Right ventricle myocardium superior (tissue), 1 donor: ENCODE results near the gene CBARP. TPM values are rescaled to one million over a fixed set of nuclear protein-coding genes. Genes with fewer than 3 reads are reported as not detected.

Experiments
- ATAC-seq: fragments of 200-7000 bp; cut with Tn5 transposase; one replicate; pipeline ENCODE4 v1.9.1; 2020; ENCODE audit warnings: mild to moderate bottlenecking; ENCODE audit not compliant: poor library complexity
- DNase-seq: peaks from one replicate; pipeline ENCODE4 v3.0.0-alpha.2; 2020
- intact Hi-C: fragments of 100-400 bp; cut with DNase I; formaldehyde crosslinking; loops from one replicate; pipeline ENCODE4 v1.11.2; 2022
- total RNA-seq: library from RNA; stranded (reverse); fragmentation: NEBNext Ultra II Directional; extraction: Animal tissue kit (Norgen Biotek cat#: 25700); gene quantifications from one replicate; pipeline ENCODE4 v1.2.1, GENCODE V29; 2021
- donor health status: DM: no; HTN: yes; CAD: no; lungs with severe emphysema.

CBARP gene
- total RNA-seq, 1 donor from 2014 or later = 1.1 TPM

- DNase-seq = no peak
- intact Hi-C loops = loop anchor here (2.0 kb wide), 1 partner anchor 24 kb away; no protein-coding TSS in a partner anchor
- ATAC-seq = no peak
Observed at GRCh38 chr19:1268226-1269064, 30.6 kb upstream of the CBARP start.

- intact Hi-C loops = loop anchor here (2.0 kb wide), 1 partner anchor 23 kb away; no protein-coding TSS in a partner anchor
- no peak for ATAC-seq
- no peak for DNase-seq
Observed at GRCh38 chr19:1267477-1268225, 29.8 kb upstream of the CBARP start.

GRCh38 chr19:1266916-1267476 lies 29.2 kb upstream of the CBARP start:
- peak; percentile 40 for ATAC-seq
- peak; percentile 84 for DNase-seq
- intact Hi-C loops = no loop called here

DNA sequence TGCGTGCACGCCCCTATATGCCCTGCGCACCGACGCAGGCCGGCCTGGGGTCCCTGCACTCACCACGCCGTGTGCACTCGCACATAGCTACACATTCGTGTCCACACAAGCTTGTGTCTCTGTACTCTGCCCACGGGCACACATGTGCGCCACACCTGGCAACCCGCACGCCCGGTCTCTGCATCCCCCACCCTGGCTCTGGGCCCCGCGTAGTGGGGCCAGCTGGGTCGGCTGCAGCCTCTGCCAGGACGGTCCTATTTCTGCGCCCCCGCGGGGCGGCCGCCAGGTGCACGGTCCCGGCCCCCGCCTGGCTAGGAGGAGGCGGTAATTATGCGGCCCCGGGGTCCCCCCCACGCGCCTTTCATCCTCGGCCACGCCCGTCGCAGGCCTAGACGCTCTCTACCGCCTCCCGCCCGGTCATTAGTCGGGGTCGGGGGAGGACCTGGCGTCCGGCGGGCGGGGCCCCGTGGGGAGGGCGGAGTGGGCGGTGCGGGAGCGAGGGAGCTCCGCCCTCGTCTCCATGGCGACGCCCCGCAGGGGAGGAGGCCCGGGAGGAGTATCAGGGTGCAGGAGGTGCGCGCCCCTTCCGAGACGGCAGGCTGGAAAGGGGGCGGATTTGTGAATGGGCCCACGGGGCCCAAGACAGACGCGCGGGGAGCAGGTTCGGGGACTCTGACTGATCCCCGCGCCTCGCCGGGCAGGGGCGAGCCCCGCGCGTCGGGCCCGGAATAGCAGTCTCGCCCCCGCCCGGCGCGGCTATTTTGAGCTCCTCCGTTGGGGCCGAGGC lies 28.5 kb upstream of the CBARP start:
- DNase-seq (peak; percentile 93), ATAC-seq (peak; percentile 54)
- intact Hi-C loops = no loop called here

GRCh38 chr19:1265615-1266128 lies 27.9 kb upstream of the CBARP start:
- ATAC-seq (no peak), DNase-seq (peak; percentile 81)
- intact Hi-C loops = no loop called here

GRCh38 chr19:1264801-1265614 lies 27.2 kb upstream of the CBARP start:
- ATAC-seq = no peak
- intact Hi-C loops = no loop called here
- peak; percentile 81 for DNase-seq

- ATAC-seq (no peak), DNase-seq (no peak)
- intact Hi-C loops = no loop called here
Observed at GRCh38 chr19:1263188-1263587, 25.4 kb upstream of the CBARP start.

DNA sequence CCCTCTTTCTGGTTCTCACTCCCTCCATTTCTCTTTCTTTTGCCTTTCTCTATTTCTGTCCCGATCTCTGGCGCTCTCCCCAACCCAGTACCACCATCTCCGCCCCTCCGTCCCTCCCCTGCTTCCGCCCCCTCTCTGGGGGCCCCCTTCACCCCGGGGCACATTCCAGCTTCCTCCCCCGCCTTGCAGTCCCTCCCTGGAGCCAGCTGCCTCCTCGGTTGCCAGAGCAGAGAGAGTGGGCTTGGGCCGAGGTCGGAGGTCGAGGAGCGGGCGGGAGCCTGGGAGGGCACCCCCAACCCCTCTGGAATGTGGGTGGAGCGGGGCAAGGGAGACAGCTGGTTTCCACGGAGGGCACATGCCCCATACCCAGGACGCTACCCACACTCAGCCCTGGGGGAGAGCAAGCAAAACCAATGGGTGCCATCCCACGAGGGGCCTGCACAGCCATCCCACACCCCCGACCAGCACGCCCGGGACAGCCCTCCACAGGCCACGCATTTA lies 24.9 kb upstream of the CBARP start:
- DNase-seq (peak; percentile 39), ATAC-seq (no peak)
- intact Hi-C loops = no loop called here

- intact Hi-C loops = no loop called here
- ATAC-seq = peak; percentile 13
- peak; percentile 82 for DNase-seq
Observed at GRCh38 chr19:1261798-1262622, 24.2 kb upstream of the CBARP start.

GRCh38 chr19:1261538-1261797 lies 23.7 kb upstream of the CBARP start:
- DNase-seq (no peak), ATAC-seq (no peak)
- intact Hi-C loops = no loop called here

DNA sequence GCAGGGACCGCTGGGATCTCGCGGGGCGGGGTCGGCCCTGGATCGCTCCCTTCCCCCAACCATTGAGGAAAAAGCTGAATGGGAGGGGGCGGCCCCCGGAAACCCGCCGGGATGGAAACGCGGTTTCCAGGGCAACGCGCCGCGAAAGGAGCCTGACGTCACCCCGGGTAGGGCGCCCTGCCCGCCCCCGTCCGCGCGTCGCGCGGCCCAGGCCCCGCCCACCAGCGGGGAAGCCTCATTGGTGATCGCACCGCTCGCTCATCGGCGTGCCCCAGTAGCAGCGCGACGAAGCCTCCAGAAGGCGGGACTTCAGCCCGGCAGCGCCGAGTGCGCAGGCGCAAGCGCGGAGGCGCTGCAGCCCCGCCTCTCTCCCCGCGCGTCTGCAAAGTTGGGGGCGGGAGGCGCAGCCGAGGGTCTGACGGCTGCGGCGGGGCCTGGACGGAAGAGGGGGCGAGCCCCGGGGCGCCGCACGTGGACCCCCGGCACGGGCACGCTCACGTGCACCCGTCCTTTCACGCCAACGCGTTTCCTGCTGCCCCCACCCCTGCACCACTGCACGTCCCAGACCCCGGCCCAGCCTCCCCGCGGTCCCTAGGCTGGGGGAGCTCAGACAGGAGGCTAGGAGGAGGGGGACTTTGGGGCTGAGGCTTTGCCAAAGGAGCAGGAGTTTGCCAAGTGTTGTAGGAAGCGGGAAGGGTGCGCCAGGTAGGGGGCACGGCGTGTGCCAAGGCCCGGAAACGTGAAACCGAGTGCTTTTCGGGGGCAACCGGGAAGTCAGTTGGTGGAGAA lies 23.1 kb upstream of the CBARP start:
- DNase-seq (peak; percentile 98), ATAC-seq (peak; percentile 87)
- intact Hi-C loops = no loop called here

DNA sequence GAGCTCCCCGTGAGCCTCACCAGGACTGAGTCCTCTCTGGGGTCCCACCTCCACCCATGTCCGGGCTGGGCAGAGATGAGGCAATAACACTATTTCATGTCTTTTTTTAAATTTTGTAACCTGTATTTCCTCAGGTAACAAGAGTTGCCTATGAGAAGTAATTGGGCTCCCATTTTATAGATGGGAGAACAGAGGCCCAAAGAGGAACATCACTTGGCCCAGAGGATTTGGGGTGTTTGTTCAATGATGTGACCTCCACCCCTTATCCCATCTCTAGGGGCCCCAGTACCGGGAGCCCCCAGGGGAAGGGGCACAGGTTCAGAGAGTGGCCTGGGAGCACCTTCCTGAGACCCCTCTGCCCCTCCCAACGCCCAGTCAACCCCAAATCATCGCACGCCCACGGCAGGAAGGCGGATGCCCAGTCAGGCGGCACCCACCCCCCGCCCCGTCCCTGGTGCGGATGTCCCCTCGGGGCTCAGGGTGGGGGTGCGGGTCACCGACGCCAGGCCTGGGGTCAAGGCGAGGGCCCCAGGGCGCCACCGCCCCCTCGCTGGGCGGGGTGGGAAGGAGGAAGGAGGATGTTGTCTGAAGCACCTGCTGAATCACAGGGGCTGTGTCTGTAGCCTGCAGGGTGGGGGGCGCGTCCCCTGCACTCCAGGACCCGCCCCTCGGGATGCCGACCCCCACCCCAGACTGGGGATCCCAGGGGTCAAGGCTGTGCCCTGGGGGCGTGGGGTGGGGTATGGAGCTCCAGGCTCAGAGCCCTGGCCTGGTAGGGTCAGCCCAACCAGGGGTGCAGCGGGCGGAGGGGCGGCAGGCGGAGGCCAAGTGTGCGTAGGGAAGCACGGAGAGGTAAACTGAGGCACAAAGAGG lies 22.3 kb upstream of the CBARP start:
- intact Hi-C loops = no loop called here
- ATAC-seq (no peak), DNase-seq (no peak)

DNA sequence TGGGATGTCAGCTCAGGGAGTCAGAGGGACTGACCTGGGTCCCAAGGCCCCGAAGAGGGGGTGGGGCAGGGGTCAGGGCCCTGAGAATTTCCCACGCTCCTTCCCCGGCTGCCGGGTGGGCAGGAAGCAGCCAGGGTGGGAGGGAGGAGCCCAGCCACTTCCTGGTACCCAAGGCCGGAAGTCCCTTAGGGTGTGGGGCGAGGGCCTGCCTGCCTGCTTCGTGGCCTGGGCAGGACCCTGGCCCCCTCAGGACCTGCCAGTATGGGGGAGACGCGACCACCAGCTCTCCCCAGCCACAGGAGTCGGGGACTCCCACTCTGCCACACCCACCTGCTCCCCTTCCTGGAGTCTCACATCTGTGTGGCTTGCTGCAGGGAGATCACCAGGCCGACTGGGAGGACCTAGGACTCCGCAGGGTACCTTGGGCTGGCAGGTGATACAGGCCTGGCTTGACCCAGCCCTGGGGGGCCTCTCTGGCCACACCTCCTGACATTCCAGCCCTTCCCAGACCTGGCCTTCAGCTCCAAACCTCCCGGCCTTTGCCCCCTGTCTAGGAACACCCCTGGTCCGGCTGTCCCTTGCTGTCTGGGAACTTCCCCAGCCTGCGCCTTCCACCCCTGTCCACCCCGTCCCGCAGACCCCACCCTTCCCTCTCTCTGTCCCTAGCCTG lies 21.5 kb upstream of the CBARP start:
- peak; percentile 89 for DNase-seq
- intact Hi-C loops = no loop called here
- ATAC-seq = peak; percentile 28

GRCh38 chr19:1258707-1259205 lies 21.0 kb upstream of the CBARP start:
- no peak for ATAC-seq
- intact Hi-C loops = no loop called here
- DNase-seq = no peak

DNA sequence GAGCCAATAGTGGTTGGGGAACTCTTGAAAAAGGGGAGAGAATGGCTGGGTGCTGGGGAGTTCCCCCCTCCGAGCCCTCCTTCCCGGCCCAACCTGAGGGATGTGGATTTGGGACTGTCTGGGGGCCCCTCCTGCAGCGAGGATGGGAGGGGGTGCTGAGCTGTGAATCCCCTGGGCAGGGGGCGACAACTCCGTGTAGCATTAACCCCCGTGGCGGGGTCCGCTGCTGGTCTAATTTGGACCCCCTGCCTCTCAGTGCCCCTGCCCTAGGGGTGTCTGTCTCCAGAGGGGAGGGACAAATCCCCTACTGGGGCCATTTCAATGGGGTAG lies 20.3 kb upstream of the CBARP start:
- intact Hi-C loops = no loop called here
- DNase-seq (no peak), ATAC-seq (no peak)
